RPMI8226 (cell line): ENCODE measurements around the gene LEPR.
"Not testable (repeated sequence)": the region's sequence is repeated elsewhere in the genome, so short reads cannot be mapped to it uniquely, and the experiment has no call there.

Experiments used
- DNase-seq: peaks from one replicate; pipeline ENCODE4 v3.0.0-alpha.2; 2015

Gene LEPR, protein sequence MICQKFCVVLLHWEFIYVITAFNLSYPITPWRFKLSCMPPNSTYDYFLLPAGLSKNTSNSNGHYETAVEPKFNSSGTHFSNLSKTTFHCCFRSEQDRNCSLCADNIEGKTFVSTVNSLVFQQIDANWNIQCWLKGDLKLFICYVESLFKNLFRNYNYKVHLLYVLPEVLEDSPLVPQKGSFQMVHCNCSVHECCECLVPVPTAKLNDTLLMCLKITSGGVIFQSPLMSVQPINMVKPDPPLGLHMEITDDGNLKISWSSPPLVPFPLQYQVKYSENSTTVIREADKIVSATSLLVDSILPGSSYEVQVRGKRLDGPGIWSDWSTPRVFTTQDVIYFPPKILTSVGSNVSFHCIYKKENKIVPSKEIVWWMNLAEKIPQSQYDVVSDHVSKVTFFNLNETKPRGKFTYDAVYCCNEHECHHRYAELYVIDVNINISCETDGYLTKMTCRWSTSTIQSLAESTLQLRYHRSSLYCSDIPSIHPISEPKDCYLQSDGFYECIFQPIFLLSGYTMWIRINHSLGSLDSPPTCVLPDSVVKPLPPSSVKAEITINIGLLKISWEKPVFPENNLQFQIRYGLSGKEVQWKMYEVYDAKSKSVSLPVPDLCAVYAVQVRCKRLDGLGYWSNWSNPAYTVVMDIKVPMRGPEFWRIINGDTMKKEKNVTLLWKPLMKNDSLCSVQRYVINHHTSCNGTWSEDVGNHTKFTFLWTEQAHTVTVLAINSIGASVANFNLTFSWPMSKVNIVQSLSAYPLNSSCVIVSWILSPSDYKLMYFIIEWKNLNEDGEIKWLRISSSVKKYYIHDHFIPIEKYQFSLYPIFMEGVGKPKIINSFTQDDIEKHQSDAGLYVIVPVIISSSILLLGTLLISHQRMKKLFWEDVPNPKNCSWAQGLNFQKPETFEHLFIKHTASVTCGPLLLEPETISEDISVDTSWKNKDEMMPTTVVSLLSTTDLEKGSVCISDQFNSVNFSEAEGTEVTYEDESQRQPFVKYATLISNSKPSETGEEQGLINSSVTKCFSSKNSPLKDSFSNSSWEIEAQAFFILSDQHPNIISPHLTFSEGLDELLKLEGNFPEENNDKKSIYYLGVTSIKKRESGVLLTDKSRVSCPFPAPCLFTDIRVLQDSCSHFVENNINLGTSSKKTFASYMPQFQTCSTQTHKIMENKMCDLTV

DNA sequence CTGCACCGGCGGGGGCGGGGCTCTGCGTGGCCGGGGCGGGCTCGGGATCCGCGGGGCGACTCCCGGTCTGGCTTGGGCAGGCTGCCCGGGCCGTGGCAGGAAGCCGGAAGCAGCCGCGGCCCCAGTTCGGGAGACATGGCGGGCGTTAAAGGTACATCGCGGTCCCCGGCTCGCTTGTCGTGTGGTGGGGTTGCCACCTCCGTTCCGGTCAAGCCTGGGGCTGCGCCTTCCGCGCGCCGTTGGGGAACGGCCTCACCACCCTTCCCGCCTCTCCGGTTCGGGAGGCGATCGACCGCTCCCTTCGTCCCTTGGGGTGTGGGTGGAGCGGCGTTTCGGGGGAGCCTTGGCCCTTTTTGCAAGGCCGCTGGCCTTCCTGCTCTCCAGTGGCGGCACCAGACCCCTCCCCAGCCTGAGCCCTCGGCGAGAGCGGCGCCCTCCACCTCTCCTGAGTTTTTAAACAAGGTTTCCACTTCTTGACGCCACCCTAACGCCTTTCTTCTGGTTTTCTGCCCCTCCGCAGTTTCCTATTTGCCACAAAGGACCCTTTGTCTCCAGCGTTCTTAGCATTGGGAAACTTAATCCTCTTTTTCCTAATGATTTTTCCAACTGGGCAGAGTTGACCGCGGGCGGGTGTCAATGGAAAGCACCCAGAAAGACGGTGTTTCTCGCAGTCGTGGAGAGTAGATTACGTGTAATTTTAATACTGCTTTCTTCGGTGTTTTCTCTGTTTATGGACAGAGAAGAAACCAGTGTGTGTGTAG is at the start of gene LEPR, which contains the start of gene LEPROT:
Gene LEPR (plus strand): TSS at position 79 of the 761 bp plus-strand sequence. CDS start 144,898 bp downstream, outside the sequence.
Gene LEPROT (plus strand): TSS at position 79 of the 761 bp plus-strand sequence. CDS start 57 bp downstream, at position 136.
- no peak for DNase-seq

DNA sequence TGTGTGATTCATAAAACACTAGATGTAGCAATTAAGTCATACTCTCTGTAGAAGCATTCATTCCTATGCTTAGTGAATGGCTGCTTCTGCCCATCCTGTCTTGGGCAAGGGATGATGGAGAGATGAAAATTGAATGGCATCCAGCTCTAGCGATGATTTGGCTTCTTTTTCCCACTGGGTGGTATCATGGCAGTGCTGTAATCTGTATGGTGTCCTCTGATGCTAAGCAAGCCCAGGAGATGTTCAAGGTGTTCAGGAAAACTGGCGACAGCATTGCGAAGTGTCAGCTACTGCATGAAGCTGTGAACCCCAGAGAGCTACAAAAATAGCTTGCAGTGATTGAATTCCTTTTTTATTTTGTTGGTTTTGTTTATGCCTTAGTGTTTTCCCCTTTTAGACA is 48.9 kb upstream of the LEPR start:
- DNase-seq = no peak

DNA sequence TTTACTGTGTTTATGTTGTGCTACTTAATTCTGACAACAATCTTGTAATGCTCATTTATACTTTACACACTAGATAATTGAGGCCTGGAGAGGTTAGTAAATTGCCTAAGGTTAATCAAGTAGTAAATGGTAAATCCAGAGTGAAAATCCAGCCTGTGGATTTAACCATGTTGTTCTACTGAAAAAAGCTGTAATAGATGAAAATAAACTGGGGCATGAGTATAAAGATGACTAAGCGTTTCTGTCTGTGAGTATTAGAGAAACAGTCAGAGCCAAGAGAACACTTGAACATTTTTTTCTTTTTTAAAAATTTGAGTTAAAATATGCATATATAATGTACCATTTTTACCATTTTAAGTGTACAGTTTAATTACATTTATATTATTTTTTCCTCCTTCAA is 47.9 kb upstream of the LEPR start:
- no peak for DNase-seq

DNA sequence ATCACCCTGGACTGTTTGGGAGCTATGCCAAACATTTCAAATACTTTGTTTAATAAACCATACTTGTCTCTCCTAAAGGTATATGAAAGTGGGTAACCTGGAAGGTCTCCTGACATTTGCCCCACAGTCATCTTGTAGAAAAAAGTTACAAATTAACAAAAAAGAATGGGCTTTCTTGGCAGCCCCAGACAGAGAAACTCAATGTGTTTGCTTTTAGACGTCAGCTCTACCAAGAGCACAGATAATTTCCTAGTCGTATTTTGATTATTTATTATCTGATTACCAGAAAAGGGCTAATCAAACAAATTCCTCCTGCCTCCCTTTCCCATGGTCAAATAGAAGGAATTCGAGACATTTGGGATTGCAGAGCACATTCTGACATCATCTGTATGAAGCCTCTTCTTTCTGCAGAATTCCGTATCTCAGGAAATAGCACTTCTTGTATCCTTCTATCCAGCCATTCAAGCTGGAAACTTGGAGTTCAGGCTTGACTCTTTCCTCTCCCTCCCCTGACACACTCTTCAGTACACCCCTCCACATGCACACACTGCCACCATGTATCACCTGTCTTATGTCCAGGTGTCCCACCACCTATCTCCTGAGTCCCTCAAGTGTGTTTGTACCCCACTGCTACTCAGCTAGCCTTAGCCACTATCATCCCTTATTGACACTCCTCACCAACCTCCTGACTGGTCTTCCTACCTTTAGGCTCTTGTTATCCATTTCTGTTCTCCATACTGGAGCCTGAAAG is 42.8 kb upstream of the LEPR start:
- no peak for DNase-seq

DNA sequence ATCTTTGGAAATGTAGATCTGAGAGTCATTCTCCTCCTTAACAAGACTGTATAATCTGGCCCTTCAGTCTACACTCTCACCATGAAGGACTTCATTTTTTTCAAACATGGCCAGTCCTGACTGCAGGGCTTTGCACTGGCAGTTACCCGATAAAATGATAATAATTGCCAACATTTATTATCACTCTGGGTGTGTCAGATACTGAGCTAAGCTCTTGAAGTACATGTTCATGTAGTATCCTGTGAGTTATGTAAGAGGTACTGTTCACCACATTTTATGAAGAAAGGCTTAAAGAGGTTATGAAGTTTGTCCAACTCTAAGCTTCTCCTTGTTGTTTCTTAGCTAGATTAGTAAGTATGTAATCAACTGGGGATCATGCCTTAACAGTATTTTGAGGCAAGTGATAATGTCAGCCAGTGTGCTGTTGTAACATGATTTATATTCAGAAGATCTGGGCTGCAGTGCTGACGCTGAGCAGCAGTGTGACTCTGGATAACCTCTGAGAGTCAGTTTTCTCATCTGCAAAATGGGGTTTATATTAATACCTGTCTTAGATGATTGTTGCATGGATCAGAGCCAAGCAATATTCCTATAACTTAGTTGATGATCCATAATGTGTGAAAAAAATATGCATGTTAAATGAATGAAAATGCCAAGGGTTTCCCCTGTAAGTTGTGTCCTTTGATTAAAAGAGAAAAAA is 42.1 kb upstream of the LEPR start:
- DNase-seq = no peak

DNA sequence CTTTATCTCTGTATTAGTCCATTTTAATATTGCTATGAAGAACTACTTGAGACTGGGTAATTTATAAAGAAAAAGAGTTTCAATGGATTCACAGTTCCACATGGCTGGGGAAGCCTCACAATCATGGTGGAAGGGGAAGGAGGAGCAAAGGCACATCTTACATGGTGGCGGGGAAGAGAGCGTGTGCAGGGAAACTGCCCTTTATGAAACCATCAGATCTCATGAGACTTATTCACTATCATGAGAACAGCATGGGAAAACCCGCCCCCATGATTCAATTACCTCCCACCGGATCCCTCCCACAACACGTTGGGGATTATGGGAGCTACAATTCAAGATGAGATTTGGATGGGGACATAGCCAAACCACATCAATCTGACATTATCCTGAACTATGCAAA is 36.0 kb upstream of the LEPR start:
- DNase-seq = not testable (repeated sequence)

DNA sequence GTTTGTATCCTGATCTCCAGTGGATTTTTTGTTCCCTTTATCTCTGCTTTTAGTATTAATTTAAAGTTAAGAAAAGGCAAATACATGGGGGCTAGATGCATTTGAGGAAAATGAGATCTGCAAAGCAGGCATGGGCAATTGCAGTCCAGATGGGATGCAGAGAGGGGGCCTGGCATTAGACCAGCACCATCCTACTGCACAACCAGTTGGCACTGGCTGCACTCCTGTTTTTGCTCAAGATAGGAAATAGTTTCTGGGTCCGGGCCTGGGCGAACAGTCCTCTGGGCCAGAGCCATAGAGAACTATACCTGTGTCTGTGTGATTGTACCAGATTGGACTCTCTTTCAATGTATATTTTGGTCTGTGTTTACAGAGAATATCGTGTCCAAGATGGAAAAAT is 34.0 kb upstream of the LEPR start:
- no peak for DNase-seq

DNA sequence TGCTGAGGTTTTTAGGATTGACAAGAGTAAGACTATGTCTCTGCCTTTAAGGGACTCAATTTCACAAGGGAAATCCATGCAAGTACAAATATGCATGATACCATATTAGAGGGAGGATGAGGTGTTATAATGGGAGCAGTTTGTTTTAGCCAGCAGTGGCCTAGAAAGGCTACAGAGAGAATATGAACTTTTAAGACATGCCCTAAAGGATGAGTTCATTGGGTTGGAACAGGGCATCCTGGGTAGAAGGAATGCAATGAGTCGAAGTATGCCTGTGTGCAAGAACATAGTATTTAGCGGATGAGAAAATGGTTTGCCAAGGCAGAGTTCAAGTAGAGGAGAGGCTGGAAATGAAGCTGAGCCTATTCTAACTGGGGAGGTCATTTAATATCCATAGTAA is 32.6 kb upstream of the LEPR start:
- no peak for DNase-seq

DNA sequence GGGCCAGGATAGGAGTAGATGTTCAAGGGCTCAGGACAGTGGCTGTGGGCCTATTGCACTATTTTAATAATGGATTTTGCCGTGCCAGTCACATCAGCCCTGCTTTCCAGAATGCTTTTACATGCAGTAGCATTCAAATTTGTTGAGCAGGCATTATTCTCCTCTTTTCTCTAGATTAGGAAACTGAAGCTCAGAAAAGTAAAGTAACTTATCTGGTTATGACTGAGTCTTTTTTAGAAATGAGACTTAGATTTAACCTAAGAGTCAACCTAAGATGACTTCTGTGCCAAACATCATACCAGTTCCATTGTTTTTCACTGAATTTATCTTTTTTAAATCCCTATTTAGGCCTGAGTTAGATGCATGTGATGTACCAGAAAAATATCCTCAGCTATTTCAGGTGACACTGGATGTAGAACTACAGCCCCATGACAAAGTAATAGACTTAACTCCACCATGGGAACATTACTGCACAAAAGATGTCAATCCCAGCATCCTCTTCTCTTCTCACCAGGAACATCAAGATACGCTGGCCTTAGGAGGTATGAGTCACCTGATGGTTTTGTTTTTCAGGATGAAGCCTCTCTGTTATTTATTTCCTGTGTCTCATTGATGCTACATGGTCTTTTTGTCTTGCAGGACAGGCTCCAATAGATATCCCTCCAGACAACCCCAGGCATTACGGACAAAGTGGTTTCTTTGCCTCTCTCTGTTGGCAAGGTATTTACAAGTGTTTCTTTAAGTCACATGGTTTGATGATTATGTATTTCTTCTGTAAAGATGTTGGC is 31.4 kb upstream of the LEPR start:
- DNase-seq = no peak

DNA sequence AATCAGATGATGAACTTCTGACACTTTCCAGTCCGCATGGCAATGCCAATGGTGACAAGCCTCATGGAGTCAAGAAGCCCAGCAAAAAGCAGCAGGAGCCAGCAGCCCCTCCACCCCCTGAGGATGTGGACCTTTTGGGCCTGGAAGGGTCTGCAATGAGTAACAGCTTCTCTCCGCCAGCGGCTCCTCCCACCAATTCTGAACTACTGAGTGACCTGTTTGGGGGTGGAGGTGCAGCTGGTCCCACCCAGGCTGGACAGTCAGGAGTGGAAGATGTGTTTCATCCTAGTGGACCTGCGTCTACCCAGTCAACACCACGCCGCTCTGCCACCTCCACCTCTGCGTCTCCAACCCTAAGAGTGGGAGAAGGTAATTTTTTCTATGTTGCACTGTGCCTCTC is 28.0 kb upstream of the LEPR start:
- DNase-seq = no peak

DNA sequence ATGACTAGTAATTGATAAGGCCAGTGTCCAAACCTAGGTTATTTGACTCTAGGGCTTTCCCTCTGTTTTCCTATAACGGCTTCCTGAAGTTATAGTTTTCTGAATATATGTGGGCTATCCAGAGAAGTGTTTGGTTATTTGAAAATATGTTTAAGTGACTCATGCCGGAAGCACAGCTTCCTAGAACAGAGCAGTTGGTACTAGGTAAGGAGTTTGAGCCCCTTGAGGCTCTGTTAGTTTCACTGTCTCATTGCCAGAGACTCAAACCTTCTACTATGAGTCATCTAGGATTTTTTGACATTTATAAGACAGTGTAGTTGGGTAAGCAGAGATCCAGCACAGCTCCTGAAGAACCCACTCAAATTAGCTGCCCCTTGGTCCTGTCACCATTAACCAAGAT is 27.1 kb upstream of the LEPR start:
- no peak for DNase-seq

DNA sequence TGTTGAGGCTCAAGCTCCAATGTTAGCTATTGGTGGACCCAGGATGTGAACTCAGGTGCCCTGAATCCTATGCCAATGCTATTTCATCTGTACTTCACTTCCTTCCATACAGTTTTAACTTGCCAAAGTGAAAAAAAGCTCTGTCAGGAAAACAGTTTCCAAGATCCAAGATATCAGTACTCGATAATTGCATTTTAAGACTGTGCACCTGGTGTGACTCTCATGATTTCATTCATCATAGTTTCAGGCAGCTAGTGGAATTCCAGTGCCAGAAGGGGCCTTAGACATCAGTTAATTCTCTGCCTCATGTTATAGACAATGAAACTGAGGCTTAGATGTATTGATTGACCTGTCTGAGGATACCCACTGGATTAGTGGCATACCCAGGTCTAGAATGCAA is 26.5 kb upstream of the LEPR start:
- DNase-seq = no peak

DNA sequence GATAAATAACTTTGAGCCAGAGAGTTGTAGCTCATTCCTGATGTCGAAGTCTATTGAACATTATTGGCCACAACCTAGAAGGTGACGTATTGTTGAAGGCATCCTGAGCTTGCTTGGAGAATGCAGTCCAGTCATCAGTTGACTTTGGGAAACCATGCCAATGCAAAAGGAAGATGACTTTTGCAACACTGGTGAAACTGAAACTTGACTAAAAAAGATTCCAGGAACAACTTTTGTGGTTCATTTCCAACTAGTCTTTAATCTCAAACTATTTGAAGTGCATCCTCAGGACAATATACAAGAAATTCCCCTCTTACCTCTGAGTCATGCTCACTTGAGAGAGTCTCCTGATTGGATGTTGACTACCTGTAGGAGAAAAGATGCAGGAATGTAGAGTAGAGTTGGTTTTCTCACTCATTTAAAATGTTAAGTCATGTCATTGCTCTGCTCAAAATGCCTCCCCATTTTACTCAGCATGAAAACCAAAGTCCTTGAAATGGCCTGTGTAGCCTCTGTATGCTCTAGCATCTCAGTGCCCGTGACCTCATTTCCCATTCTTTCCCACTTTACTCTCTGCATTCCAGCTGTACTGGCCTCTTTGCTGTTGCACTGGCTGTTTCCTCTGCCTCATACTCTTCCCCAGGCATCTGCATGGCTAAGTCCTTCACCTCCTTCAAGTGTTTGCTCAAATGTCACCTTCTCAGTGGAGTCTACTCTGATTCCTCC is 24.4 kb upstream of the LEPR start:
- DNase-seq = no peak

DNA sequence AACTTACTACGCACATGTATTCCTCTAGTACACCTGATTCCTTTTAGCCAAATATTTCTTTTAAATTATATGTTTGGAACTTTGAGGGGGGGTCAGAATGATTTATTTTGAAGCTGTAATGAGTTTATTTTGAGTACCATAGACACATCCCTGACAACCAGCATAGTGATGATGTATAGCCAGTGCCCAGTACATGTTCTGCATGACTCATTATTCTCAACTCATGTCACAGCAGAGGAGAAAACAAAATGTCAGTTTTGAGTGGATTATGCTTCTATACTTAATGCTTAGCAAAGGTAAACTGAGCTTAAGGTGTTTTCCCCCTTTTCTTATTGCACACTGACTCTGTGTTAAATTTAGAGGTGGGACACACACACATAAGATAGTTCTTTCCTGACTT is 22.4 kb upstream of the LEPR start:
- DNase-seq = no peak

DNA sequence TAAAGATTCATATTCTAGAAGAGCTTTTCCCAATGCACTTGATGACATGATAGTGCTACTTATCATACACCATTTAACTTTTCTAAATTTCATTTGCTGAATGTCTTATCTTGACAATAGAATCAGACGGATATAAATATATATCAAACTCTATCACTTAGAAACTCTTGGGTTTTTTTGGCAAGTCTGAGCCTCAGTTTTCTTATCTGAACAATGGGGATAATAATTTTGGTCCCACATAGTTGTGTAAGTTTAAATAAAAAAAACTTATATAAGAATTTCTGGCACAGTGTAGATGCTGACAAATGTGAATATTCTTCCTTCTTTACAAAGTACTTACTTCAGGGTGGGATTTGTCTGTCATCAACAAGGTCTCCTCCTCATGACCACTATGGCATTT is 21.5 kb upstream of the LEPR start:
- DNase-seq = no peak

DNA sequence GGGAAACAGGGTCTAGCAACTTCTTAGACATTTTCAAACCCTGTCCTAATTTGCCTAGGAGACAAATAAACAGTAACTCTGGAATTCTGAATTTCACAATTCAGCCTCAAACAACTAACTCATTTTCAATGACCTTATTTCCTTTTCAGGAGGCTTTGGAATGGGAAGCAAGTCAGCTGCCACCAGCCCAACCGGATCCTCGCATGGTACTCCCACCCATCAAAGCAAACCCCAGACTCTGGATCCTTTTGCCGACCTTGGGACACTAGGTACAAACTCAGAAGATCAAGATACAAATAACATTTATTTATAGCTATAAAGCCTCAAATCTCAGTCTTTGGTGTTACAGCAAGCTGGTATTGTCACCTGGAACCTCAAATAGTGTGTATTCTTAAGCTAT is 18.9 kb upstream of the LEPR start:
- no peak for DNase-seq

DNA sequence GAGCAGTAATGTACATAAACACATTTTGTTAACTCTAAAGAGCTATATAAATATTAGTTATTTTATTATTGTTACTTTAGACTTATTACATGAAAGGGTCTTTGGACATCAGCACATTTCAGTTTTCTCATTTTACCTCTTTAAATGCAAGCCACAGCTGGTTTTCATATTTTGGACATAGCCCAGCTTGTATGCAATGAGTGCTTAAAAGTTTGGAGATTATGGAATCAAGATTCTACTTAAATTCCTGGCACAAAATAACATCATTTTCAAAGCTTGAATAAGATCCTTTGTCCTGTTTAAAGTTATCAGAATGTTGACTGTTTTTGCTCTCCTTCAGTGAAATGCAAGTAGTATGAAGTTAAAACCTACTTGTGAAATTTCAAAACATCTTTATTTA is 15.5 kb upstream of the LEPR start:
- no peak for DNase-seq

DNA sequence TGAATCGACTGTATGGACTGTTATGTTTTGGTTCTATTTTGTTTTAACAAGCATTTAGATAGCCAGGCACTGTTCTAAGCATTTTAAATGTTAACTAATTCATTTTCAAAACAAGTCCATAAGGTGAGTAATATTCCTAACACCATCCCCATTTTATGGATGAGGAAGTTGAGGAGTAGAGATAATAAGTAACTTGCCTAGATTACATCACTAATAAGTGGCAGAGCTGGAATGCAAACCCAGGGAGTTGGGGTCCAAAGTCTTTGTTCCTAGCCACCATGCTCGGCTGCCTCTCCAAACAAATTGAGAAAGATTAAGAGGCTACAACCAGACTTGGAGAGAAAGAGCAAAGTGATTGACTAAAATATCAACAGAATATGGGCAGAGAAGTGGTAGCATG is 12.6 kb upstream of the LEPR start:
- DNase-seq = no peak

DNA sequence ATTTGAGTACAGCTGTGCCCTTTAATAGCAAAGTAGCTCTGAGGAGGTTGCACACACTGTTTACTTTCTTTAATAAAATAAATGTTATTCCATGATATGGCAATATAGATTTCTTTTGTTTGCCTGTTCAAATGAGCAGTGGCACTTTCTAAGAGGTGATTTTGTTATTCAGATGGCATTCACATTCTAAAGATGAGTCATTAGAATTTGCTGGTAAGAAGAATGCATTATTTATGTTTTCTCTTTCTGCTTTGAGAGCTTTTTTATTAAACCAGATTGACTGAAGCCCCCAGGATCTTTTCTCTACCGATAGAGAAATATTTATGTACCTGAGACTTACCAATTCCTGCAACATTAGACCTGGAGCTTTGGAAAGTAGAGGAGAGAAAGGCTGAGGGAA is 11.2 kb upstream of the LEPR start:
- no peak for DNase-seq
